Mesodermal cell (in vitro differentiated cells): Measurements from ENCODE around the gene FAM50B.

Experiments used
- H3K27ac ChIP-seq: 2 replicates; pipeline ENCODE4 v1.7.0; 2013; ENCODE audit warnings: mild to moderate bottlenecking, low read depth, low read length, moderate library complexity; ENCODE audit not compliant: severe bottlenecking
- H3K36me3 ChIP-seq: 2 replicates; pipeline ENCODE4 v1.7.1; 2013; ENCODE audit warnings: mild to moderate bottlenecking, low read length, moderate library complexity; ENCODE audit not compliant: control insufficient read depth, insufficient read depth
- H3K4me1 ChIP-seq: one replicate; pipeline ENCODE4 v1.7.1; 2013; ENCODE audit warnings: mild to moderate bottlenecking, low read length; ENCODE audit not compliant: insufficient read depth, control insufficient read depth, poor library complexity, severe bottlenecking
- H3K4me3 ChIP-seq: 2 replicates; pipeline ENCODE4 v1.7.0; 2013; ENCODE audit warnings: low read length, control low read depth, mild to moderate bottlenecking; ENCODE audit not compliant: insufficient read depth, poor library complexity, severe bottlenecking; ENCODE audit errors: extremely low read depth
- H3K9me3 ChIP-seq: 2 replicates; pipeline ENCODE4 v1.7.1; 2013; ENCODE audit warnings: mild to moderate bottlenecking, low read length, moderate library complexity; ENCODE audit not compliant: control insufficient read depth
- WGBS, 2 experiments: methylation state at CpG; one replicate each; pipeline ENCODE4 v1.1.5; 2013; ENCODE audit warnings: missing lambda C conversion rate in 2 of 2; ENCODE audit not compliant: insufficient coverage in 2 of 2; 5-methylcytosine and 5-hydroxymethylcytosine counted together

Gene FAM50B

DNA sequence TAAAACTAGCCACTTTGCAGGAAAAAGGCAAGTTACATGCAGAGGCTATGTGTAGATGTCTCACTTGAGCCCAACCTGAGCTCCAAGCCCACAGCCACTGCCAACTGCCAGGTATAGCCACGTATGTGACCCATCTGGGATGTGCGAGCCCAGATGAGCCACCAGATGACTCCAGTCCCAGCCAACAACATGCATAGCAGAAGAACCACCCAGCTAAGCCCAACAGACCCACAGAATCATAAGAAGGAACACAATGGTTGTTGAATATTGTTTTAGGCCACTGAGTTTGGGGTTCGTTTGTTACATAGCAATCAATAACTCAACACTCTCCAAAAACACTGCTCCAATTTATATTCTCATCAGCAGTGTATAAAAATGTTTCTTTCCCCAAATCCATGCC, 16.3 kb downstream of the FAM50B start:
- 100% methylated on average over 1 of the region's 3 CpGs; no CpG with 5 or more reads in 1 of the 2 experiments for WGBS, 2 experiments
- Histone ChIP-seq H3K4me3 (no peak overlapping the region), H3K9me3 (peaks cover 5% of the 10 kb centered on the region), H3K27ac (no peak overlapping the region), H3K4me1 (peaks cover 7% of the 10 kb centered on the region), H3K36me3 (no peaks in the 10 kb centered on the region)

GRCh38 chr6:3867641-3868502, 18.7 kb downstream of the FAM50B start:
- H3K4me1 ChIP-seq = peaks cover 7% of the 10 kb centered on the region
- no peak overlapping the region for H3K4me3 ChIP-seq
- no peaks in the 10 kb centered on the region for H3K36me3 ChIP-seq
- no peak overlapping the region for H3K27ac ChIP-seq
- WGBS, 2 experiments = 93 to 95% methylated on average over 10 of the region's 10 CpGs
- H3K9me3 ChIP-seq = peaks cover 5% of the 10 kb centered on the region

GRCh38 chr6:3868544-3868943, 19.4 kb downstream of the FAM50B start:
- WGBS, 2 experiments = 85 to 94% methylated on average over 6 of the region's 7 CpGs
- H3K4me1 ChIP-seq = peaks cover 7% of the 10 kb centered on the region
- H3K9me3 ChIP-seq = peaks cover 5% of the 10 kb centered on the region
- H3K36me3 ChIP-seq = no peaks in the 10 kb centered on the region
- no peak overlapping the region for H3K4me3 ChIP-seq
- H3K27ac ChIP-seq = no peak overlapping the region

DNA sequence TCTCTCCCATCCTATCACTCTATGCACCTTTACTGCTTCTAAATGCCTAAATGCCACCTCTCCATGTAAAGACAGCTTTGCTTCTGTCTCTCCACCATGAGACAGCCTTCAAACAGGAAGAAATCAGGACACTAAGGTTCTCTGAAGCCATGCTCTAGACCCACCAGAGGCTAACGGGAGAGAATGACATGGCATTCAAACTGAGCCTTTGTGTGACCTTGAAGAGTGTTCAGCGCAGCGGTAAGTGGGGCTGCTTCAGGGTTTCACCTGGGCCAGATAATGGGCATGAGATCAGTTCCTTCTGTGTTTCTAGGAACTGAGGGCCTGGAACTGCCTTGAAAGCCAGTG, 20.1 kb downstream of the FAM50B start:
- Histone ChIP-seq H3K36me3 (no peaks in the 10 kb centered on the region), H3K27ac (no peak overlapping the region), H3K9me3 (peaks cover 5% of the 10 kb centered on the region), H3K4me3 (no peak overlapping the region), H3K4me1 (peaks cover 7% of the 10 kb centered on the region)
- WGBS, 2 experiments = 90 to 100% methylated on average over 1 to 3 of the region's 3 CpGs

DNA sequence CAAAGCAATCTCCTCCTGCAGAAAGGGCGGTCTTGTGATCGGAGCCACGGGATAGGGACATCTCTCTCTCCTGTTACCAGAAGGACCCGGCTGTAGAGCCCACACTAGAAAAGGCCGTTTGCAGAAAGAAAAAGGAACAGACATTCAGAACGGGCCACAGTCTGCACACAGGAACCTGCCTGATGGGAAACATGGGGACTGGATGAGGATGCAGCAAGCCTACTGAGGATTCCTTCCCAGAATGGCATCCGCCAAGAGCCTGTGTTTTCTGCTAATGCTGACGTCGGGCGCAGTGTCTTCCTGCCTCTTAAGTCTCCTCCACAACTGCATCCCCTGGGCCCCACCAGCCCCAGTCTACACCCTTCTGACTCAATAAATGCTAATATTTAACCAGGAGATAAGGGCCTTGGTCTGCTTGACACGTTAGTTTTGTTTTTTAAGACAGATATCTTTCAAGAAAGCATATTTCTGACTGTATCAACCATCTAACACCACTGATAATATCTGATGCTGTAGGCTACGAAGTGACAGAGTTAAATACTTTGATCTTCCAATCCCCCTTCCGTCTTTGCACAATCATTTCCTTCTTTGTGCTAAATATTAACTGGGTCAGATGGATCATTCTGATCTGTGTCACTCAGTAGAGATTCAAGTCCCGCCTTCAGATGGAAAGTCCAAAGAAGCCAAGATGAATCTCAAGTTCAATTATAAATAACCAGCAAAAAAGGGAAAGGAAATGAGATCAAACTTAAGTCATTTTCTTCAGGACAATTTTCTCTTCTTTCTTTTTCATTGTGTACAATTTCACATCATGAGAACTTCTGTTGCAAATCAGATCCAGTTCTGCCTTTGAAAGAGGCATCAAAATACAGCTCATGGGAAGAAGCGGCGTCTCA, 20.7 kb downstream of the FAM50B start:
- H3K27ac ChIP-seq = no peak overlapping the region
- 85 to 96% methylated on average over 8 to 14 of the region's 16 CpGs for whole genome bisulfite sequencing, 2 experiments

GRCh38 chr6:3870528-3870925, 21.4 kb downstream of the FAM50B start:
- Histone ChIP-seq H3K4me3 (no peak overlapping the region), H3K27ac (no peak overlapping the region), H3K36me3 (no peaks in the 10 kb centered on the region), H3K4me1 (peaks cover 7% of the 10 kb centered on the region), H3K9me3 (peaks cover under 1% of the 10 kb centered on the region)
- WGBS, 2 experiments = 100% methylated on average over 2 to 5 of the region's 5 CpGs

More for the DNA sequence above, 20.7 kb downstream of the FAM50B start:
- Histone ChIP-seq H3K9me3 (peaks cover 5% of the 10 kb centered on the region), H3K4me3 (no peak overlapping the region), H3K36me3 (no peaks in the 10 kb centered on the region), H3K4me1 (peaks cover 7% of the 10 kb centered on the region)

DNA sequence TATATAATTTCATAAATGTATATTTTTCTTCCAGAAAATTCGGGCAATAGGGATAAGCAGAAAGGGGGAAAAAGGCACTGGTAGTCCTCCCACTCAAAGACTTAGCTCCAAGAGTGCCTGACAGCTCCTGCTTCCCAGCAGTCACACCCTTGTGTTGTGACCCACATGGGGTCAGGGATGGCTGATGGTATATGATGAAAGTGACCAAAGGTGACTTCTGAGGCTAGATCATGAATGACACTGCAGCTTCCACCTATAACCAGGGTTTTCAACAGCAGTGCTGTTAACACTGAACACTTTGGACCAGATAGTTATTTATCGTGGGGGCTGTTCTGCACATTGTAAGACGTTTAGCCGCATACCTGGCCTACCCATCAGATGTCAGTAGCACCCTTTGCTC, 22.3 kb downstream of the FAM50B start:
- 82 to 100% methylated on average over 1 to 4 of the region's 4 CpGs for WGBS, 2 experiments
- peaks cover 7% of the 10 kb centered on the region for H3K4me1 ChIP-seq
- no peak overlapping the region for H3K4me3 ChIP-seq
- H3K27ac ChIP-seq = no peak overlapping the region
- H3K9me3 ChIP-seq = no peaks in the 10 kb centered on the region
- H3K36me3 ChIP-seq = no peaks in the 10 kb centered on the region

DNA sequence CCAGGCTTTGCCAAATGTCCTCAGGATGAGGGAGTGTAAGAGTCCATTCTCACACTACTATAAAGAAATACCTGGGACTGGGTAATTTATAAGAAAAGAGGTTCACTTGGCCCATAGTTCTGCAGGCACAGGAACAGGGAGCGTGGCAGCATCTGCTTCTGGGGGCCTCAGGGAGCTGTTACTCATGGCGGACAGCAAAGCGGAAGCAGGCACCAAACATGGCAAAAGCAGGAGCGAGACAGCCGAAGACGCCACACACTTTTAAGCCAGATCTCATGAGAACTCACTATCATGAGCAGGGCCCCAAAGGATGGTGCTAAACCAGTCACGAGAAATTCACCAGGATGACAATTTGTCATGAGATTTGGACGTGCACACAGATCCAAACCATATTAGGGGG, 22.8 kb downstream of the FAM50B start:
- H3K9me3 ChIP-seq = no peaks in the 10 kb centered on the region
- H3K36me3 ChIP-seq = no peaks in the 10 kb centered on the region
- no peak overlapping the region for H3K27ac ChIP-seq
- H3K4me1 ChIP-seq = peaks cover 7% of the 10 kb centered on the region
- H3K4me3 ChIP-seq = no peak overlapping the region
- WGBS, 2 experiments = 94 to 96% methylated on average over 7 to 8 of the region's 8 CpGs

DNA sequence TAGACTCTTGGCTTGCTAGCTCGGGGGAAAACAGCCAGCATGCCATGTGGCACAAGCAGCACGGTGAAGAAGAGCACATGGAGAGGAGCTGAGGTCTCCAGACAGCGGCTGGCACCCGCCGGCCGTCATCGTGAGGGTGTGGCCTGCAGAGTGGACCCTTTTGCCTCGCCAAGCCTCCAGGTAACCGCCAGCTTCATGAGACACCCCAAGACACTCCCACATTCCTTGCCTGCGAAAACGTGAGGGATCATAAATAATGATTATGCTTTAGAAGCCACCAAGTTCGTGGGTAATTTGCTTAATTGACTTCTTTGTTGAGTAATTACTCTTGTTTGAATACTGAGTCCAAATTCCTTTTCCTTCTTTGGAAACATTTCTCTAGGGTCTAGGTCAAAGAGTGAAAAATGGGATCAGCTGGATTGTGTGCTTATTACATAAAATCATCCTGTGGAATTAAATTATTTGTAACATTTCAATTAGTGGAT, 23.2 kb downstream of the FAM50B start:
- H3K4me1 ChIP-seq = peaks cover 7% of the 10 kb centered on the region
- H3K9me3 ChIP-seq = no peaks in the 10 kb centered on the region
- no peaks in the 10 kb centered on the region for H3K36me3 ChIP-seq
- no peak overlapping the region for H3K4me3 ChIP-seq
- no peak overlapping the region for H3K27ac ChIP-seq
- WGBS, 2 experiments = 90 to 94% methylated on average over 9 of the region's 12 CpGs

DNA sequence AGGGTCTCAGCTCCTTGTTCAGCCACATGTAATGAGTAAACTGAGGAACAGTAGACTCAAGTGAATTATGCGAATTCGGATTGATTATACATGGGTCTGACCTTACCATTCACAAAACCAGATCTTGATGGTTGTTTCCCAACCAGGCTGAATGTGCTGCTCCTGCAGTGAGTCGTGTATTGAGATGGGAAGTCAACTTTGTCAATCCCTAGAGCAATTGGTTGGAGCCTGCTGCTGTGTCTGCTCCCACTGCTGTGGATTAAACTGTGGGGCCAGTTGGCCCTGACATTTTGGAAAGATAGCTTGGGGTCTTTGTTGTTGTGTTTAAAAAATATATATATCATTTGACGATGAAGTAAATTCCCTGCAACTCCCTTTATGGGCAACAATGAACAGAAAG, 23.9 kb downstream of the FAM50B start:
- no peaks in the 10 kb centered on the region for H3K9me3 ChIP-seq
- H3K4me3 ChIP-seq = no peak overlapping the region
- 83 to 93% methylated on average over 1 to 2 of the region's 4 CpGs for WGBS, 2 experiments
- peaks cover 7% of the 10 kb centered on the region for H3K4me1 ChIP-seq
- no peak overlapping the region for H3K27ac ChIP-seq
- H3K36me3 ChIP-seq = no peaks in the 10 kb centered on the region
